HCT116 (cell line): ENCODE results near the gene CBS. TPM values are rescaled to one million over a fixed set of nuclear protein-coding genes. Genes with fewer than 3 reads are reported as not detected.

Source experiments
- ATAC-seq: fragments of 200-7000 bp; cut with Tn5 transposase; 2 replicates; pipeline ENCODE4 v1.9.1; 2020; ENCODE audit warnings: mild to moderate bottlenecking, moderate library complexity
- BruUV-seq: library from RNA; stranded (reverse); fragments of 400-500 nt; replicated peaks from 2 replicates; lab custom pipeline; 2021; lab: Mats Ljungman, UMichigan
- CTCF ChIA-PET: fragments of 300-600 bp; sonication (Branson Sonifier 250); formaldehyde crosslinking; loops from one replicate; lab custom pipeline; 2021; ENCODE audit warnings: antibody characterized with exemption; lab: Charles Lee
- POLR2A ChIA-PET: fragments of 300-600, 350-600 bp; sonication (Branson Sonifier 250); formaldehyde crosslinking; loops from one replicate; lab custom pipeline; 2021; ENCODE audit warnings: antibody characterized with exemption; lab: Charles Lee
- RAD21 ChIA-PET, 2 experiments: fragments of 300-600 bp; sonication (Branson Sonifier 250); formaldehyde crosslinking; loops; one replicate each; lab custom pipeline; 2023; ENCODE audit warnings: low total read pairs in 2 of 2; ENCODE audit not compliant: uncharacterized antibody in 2 of 2, unreplicated experiment in 2 of 2, low non-redundant PET in 1 of 2; lab: Charles Lee
- DNase-seq: peaks from one replicate; pipeline ENCODE4 v3.0.0-alpha.2; 2010; ENCODE audit warnings: low read depth, low spot score
- H2AFZ ChIP-seq: fragments of 200-600 bp; shearing (Covaris generic), sonication (generic); 2 replicates; pipeline ENCODE4 v1.6.1; 2017; ENCODE audit warnings: low read depth, mixed run types, mixed read lengths, antibody characterized with exemption, low read length; ENCODE audit not compliant: poor library complexity, severe bottlenecking
- H3K27ac ChIP-seq: 2 replicates; pipeline ENCODE4 v1.5.1; 2012; ENCODE audit warnings: low read depth, low read length
- H3K27me3 ChIP-seq: fragments of 200-600 bp; sonication (generic); 2 replicates; pipeline ENCODE4 v1.6.1; 2016; ENCODE audit warnings: mixed run types, low read length, mixed read lengths; ENCODE audit not compliant: insufficient read depth
- H3K36me3 ChIP-seq, 2 experiments: fragments of 200-500 bp in 1 of 2; fragments of 200-600 bp in 1 of 2; sonication (Bioruptor generic) in 1 of 2; sonication (generic) in 1 of 2; 2 replicates each; pipeline versions ENCODE4 v1.5.1 to v1.6.1; 2014 to 2016; ENCODE audit warnings: low read length in 2 of 2, inconsistent platforms in 1 of 2, mixed read lengths in 1 of 2, mixed run types in 1 of 2; ENCODE audit not compliant: insufficient read depth in 2 of 2, control insufficient read depth in 1 of 2
- H3K4me1 ChIP-seq, 2 experiments: fragments of 200-600 bp in 1 of 2; sonication (generic) in 1 of 2; 2 replicates each; pipeline versions ENCODE4 v1.5.1 to v1.6.1; 2012 to 2017; ENCODE audit warnings: low read length in 2 of 2, inconsistent platforms in 1 of 2, mild to moderate bottlenecking in 1 of 2, mixed read lengths in 1 of 2, mixed run types in 1 of 2, moderate library complexity in 1 of 2; ENCODE audit not compliant: insufficient read depth in 2 of 2, control insufficient read depth in 1 of 2
- H3K4me2 ChIP-seq: fragments of 200-600 bp; sonication (generic); 2 replicates; pipeline ENCODE4 v1.6.1; 2017; ENCODE audit warnings: mixed run types, low read length, mixed read lengths
- H3K4me3 ChIP-seq, 2 experiments: fragments of 200-600 bp in 1 of 2; sonication (generic) in 1 of 2; replicated peaks in 1 of 2; 2 replicates each; pipeline ENCODE4 v1.5.1; 2011 to 2016; ENCODE audit warnings: low read length in 2 of 2, control low read depth in 1 of 2, low read depth in 1 of 2, mild to moderate bottlenecking in 1 of 2, mixed read lengths in 1 of 2, mixed run types in 1 of 2
- H3K79me2 ChIP-seq: fragments of 200-600 bp; sonication (generic); 2 replicates; pipeline ENCODE4 v1.6.1; 2017; ENCODE audit warnings: mild to moderate bottlenecking, mixed run types, low read length, moderate library complexity, mixed read lengths; ENCODE audit not compliant: insufficient read depth
- H3K9ac ChIP-seq: fragments of 200-600 bp; sonication (generic); 2 replicates; pipeline ENCODE4 v1.6.1; 2016; ENCODE audit warnings: low read length, mixed read lengths
- H3K9me2 ChIP-seq: fragments of 200-600 bp; sonication (generic), shearing (Covaris generic); 2 replicates; pipeline ENCODE4 v1.6.1; 2017; ENCODE audit warnings: mixed run types, mild to moderate bottlenecking, moderate library complexity; ENCODE audit not compliant: insufficient read depth
- H3K9me3 ChIP-seq, 2 experiments: fragments of 200-500 bp in 1 of 2; fragments of 200-600 bp in 1 of 2; sonication (Bioruptor generic) in 1 of 2; sonication (generic) in 1 of 2; 2 replicates each; pipeline ENCODE4 v1.6.1; 2014 to 2017; ENCODE audit warnings: low read length in 2 of 2, mixed read lengths in 2 of 2, inconsistent platforms in 1 of 2, low read depth in 1 of 2, mild to moderate bottlenecking in 1 of 2, mixed run types in 1 of 2, moderate library complexity in 1 of 2; ENCODE audit not compliant: control insufficient read depth in 1 of 2, insufficient read depth in 1 of 2
- H4K20me1 ChIP-seq: fragments of 200-600 bp; sonication (generic), shearing (Covaris generic); 2 replicates; pipeline ENCODE4 v1.6.1; 2017; ENCODE audit warnings: mixed run types, mild to moderate bottlenecking, moderate library complexity; ENCODE audit not compliant: insufficient read depth
- CEBPB ChIP-seq: IDR thresholded peaks from 2 replicates; pipeline ENCODE4 v1.6.1; 2012; ENCODE audit warnings: low read depth
- EZH2 ChIP-seq: fragments of 200-600 bp; sonication (generic); IDR thresholded peaks from 2 replicates; pipeline ENCODE4 v1.6.1; 2017; ENCODE audit warnings: antibody characterized with exemption, mixed run types
- EZH2phosphoT487 ChIP-seq: fragments of 200-600 bp; IDR thresholded peaks from 2 replicates; pipeline ENCODE4 v1.6.1; 2018; ENCODE audit warnings: antibody characterized with exemption, borderline replicate concordance
- JUND ChIP-seq: IDR thresholded peaks from 2 replicates; pipeline ENCODE4 v1.6.1; 2012
- POLR2A ChIP-seq: IDR thresholded peaks from 2 replicates; pipeline ENCODE4 v1.7.0; 2011; ENCODE audit warnings: borderline replicate concordance; ENCODE audit not compliant: insufficient read depth, insufficient read length; ENCODE audit errors: extremely low read depth
- SRF ChIP-seq: IDR thresholded peaks from 2 replicates; pipeline ENCODE4 v1.6.1; 2012; ENCODE audit warnings: low read depth
- TCF7L2 ChIP-seq: IDR thresholded peaks from 2 replicates; pipeline ENCODE4 v1.7.0; 2011; ENCODE audit warnings: borderline replicate concordance, inconsistent platforms; ENCODE audit not compliant: insufficient read depth, insufficient read length; ENCODE audit errors: extremely low read depth
- intact Hi-C: fragments of 100-400 bp; cut with micrococcal nuclease; formaldehyde crosslinking; loops from 2 replicates; pipeline ENCODE4 v1.10.0; 2022
- total RNA-seq: library from RNA; stranded (reverse); gene quantifications from one replicate; pipeline ENCODE4 v1.2.1, GENCODE V29; 2021; ENCODE audit not compliant: unreplicated experiment
- TF ChIP-seq, protein P1 (sequence below): IDR thresholded peaks from 2 replicates; pipeline ENCODE4 v1.6.1; 2012
- TF ChIP-seq, protein P2 (sequence below): IDR thresholded peaks from 2 replicates; pipeline ENCODE4 v1.6.1; 2012; ENCODE audit warnings: low read depth
- TF ChIP-seq, protein P3 (sequence below): IDR thresholded peaks from 2 replicates; pipeline ENCODE4 v1.6.1; 2012

The CBS gene
- total RNA-seq, 1 experiment from 2014 or later, result 1.4 TPM

DNA sequence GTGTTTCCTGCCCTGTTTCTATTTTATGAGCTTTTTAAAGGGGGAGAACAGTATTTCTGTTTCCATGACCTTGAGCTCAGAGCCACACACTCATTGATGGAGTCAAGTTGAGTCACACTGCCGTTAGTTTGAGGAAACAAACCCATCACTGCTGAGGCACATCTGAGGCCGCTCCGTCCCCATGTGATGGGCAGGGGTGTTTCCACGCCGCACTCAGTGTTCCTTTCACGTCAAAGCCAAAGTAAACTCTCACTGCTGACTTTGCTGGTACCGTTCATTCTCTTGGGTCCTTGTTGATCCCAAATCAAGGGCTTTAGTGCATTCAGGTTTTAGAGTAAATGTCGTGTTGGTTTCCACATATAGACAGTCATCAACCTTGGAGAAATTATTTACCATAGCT lies 52.5 kb downstream of the CBS start:
- DNase-seq, result no peak
- ChIA-PET POLR2A (no interaction called here), CTCF (no interaction called here), RAD21 (no interaction called here)
- intact Hi-C loops, result no loop called here
- no peaks in the 10 kb centered on the region for H4K20me1 ChIP-seq
- H3K4me3 ChIP-seq, result no peak overlapping the region
- H3K27ac ChIP-seq, result no peak overlapping the region
- H3K9ac ChIP-seq, result no peak overlapping the region
- H3K79me2 ChIP-seq, result no peaks in the 10 kb centered on the region
- no peaks in the 10 kb centered on the region for H3K27me3 ChIP-seq
- no TSS peak for BruUV-seq
- H2AFZ ChIP-seq, result no peak overlapping the region
- no peaks in the 10 kb centered on the region for H3K9me2 ChIP-seq
- H3K4me1 ChIP-seq, result no peaks in the 10 kb centered on the region
- no peak for TF ChIP-seq SRF
- TF ChIP-seq, protein P1, sequence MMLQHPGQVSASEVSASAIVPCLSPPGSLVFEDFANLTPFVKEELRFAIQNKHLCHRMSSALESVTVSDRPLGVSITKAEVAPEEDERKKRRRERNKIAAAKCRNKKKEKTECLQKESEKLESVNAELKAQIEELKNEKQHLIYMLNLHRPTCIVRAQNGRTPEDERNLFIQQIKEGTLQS, result no peak
- TF ChIP-seq TCF7L2, result no peak
- TF ChIP-seq, protein P2, sequence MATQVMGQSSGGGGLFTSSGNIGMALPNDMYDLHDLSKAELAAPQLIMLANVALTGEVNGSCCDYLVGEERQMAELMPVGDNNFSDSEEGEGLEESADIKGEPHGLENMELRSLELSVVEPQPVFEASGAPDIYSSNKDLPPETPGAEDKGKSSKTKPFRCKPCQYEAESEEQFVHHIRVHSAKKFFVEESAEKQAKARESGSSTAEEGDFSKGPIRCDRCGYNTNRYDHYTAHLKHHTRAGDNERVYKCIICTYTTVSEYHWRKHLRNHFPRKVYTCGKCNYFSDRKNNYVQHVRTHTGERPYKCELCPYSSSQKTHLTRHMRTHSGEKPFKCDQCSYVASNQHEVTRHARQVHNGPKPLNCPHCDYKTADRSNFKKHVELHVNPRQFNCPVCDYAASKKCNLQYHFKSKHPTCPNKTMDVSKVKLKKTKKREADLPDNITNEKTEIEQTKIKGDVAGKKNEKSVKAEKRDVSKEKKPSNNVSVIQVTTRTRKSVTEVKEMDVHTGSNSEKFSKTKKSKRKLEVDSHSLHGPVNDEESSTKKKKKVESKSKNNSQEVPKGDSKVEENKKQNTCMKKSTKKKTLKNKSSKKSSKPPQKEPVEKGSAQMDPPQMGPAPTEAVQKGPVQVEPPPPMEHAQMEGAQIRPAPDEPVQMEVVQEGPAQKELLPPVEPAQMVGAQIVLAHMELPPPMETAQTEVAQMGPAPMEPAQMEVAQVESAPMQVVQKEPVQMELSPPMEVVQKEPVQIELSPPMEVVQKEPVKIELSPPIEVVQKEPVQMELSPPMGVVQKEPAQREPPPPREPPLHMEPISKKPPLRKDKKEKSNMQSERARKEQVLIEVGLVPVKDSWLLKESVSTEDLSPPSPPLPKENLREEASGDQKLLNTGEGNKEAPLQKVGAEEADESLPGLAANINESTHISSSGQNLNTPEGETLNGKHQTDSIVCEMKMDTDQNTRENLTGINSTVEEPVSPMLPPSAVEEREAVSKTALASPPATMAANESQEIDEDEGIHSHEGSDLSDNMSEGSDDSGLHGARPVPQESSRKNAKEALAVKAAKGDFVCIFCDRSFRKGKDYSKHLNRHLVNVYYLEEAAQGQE, result no peak
- no peak for TF ChIP-seq JUND
- no peak for TF ChIP-seq EZH2phosphoT487
- TF ChIP-seq, protein P3, sequence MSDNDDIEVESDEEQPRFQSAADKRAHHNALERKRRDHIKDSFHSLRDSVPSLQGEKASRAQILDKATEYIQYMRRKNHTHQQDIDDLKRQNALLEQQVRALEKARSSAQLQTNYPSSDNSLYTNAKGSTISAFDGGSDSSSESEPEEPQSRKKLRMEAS, result no peak
- no peak for TF ChIP-seq CEBPB
- TF ChIP-seq EZH2, result no peak
- TF ChIP-seq POLR2A, result no peak
- TF ChIP-seq, all 23 proteins: peak for 0
- H3K4me2 ChIP-seq, result no peak overlapping the region
- H3K36me3 ChIP-seq, result 0 out of 4 replicates have a peak, but pooled peaks cover 3 to 6% of the 10 kb centered on the region in 2 experiments
- no peak for ATAC-seq
- H3K9me3 ChIP-seq, result no peaks in the 10 kb centered on the region
